ENCODE data around the gene GMFB. TPM values are rescaled to one million over a fixed set of nuclear protein-coding genes. Genes with fewer than 3 reads are reported as not detected.

GMFB gene
- total RNA-seq, 1 experiment from 2014 or later: 63.7 TPM

- TF ChIP-seq PRDM15 (CRISPR knock-in tag; IDR thresholded peaks at IDR 0.05): no peak
- TF ChIP-seq MYBL2 (CRISPR knock-in tag; IDR thresholded peaks at IDR 0.05): no peak
- TF ChIP-seq STAT6 (CRISPR knock-in tag; conservative IDR thresholded peaks at IDR 0.05; ENCODE audit: low read depth): no peak
- TF ChIP-seq GTF2I (CRISPR knock-in tag; conservative IDR thresholded peaks at IDR 0.05): no peak
- no peak for TF ChIP-seq TP53 (CRISPR knock-in tag; IDR thresholded peaks at IDR 0.05)
- no peak for TF ChIP-seq ZNF219 (CRISPR knock-in tag; IDR thresholded peaks at IDR 0.05; ENCODE audit: borderline replicate concordance)
- no peak for TF ChIP-seq CTCF (IDR thresholded peaks at IDR 0.05)
- TF ChIP-seq GABPB1 (CRISPR knock-in tag; IDR thresholded peaks at IDR 0.05): no peak
- no peak for TF ChIP-seq ZNF138 (CRISPR knock-in tag; conservative IDR thresholded peaks at IDR 0.05)
These were observed 46.3 kb upstream of the GMFB start (continued) for GRCh38 chr14:54535126-54535525.

GRCh38 chr14:54533100-54533499 lies 44.3 kb upstream of the GMFB start:
- H3K4me3 Mint-ChIP-seq: no peak overlapping the region
- no peak for DNase-seq (ENCODE audit: low spot score)
- H3K27me3 Mint-ChIP-seq (ENCODE audit: low read depth): no peaks in the 10 kb centered on the region
- CTCF ChIA-PET: interaction anchor here (0.6 to 1.0 kb wide), 6 partner anchors 23 to 350 kb away, joined by 3 to 6 read pairs (median 4); partner anchors contain the start of gene CGRRF1
- H3K27ac Mint-ChIP-seq: peak overlapping the region; percentile 93
- POLR2A ChIA-PET: interaction anchor here (1.9 kb wide), 1 partner anchor 24 kb away, joined by 5 read pairs; the partner anchor contains the start of gene CGRRF1
- ATAC-seq: peak; percentile 57
- no peaks in the 10 kb centered on the region for H3K9me3 Mint-ChIP-seq
- peaks cover 22% of the 10 kb centered on the region for H3K4me1 Mint-ChIP-seq
- H3K36me3 Mint-ChIP-seq: peaks cover 5% of the 10 kb centered on the region; the same call in 1 of the 2 replicates
- no peak for TF ChIP-seq ARID4B (CRISPR knock-in tag; IDR thresholded peaks at IDR 0.05; ENCODE audit: borderline replicate concordance)
- TF ChIP-seq ZNF263 (CRISPR knock-in tag; IDR thresholded peaks at IDR 0.05; ENCODE audit: low read depth): no peak
- TF ChIP-seq MAX (CRISPR knock-in tag; IDR thresholded peaks at IDR 0.05): no peak
- no peak for TF ChIP-seq TP53 (CRISPR knock-in tag; IDR thresholded peaks at IDR 0.05)
- no peak for TF ChIP-seq ZBTB43 (CRISPR knock-in tag; IDR thresholded peaks at IDR 0.05)
- no peak for TF ChIP-seq ZNF512 (CRISPR knock-in tag; IDR thresholded peaks at IDR 0.05; ENCODE audit: borderline replicate concordance)
- TF ChIP-seq ESRRA (CRISPR knock-in tag; IDR thresholded peaks at IDR 0.05; ENCODE audit: borderline replicate concordance): no peak
- TF ChIP-seq ZNF219 (CRISPR knock-in tag; IDR thresholded peaks at IDR 0.05; ENCODE audit: borderline replicate concordance): no peak
- no peak for TF ChIP-seq FOXP4 (CRISPR knock-in tag; IDR thresholded peaks at IDR 0.05)
- no peak for TF ChIP-seq ZNF232 (CRISPR knock-in tag; IDR thresholded peaks at IDR 0.05)

Data from WTC11 (cell line).